SU-DHL-6 (cell line): ENCODE data around the gene ABCC12.

Experiments used
- H2AFZ ChIP-seq: fragments of 200-600 bp; sonication (generic); 2 replicates; pipeline ENCODE4 v1.6.1; 2014; ENCODE audit warnings: low read depth, mild to moderate bottlenecking, moderate library complexity, mixed read lengths, antibody characterized with exemption, low read length; ENCODE audit not compliant: severe bottlenecking
- H3F3A ChIP-seq: fragments of 200-600 bp; shearing (Covaris generic); 2 replicates; pipeline ENCODE4 v1.6.0; 2016; ENCODE audit warnings: antibody characterized with exemption, mild to moderate bottlenecking; ENCODE audit not compliant: insufficient read depth
- H3K27ac ChIP-seq: fragments of 200-600 bp; sonication (generic); 2 replicates; pipeline ENCODE4 v1.5.1; 2016; ENCODE audit warnings: low read depth, mild to moderate bottlenecking, low read length, moderate library complexity, mixed read lengths
- H3K27me3 ChIP-seq: fragments of 200-600 bp; sonication (generic), shearing (Covaris generic); 2 replicates; pipeline ENCODE4 v1.6.0; 2014; ENCODE audit warnings: mild to moderate bottlenecking, low read length
- H3K36me3 ChIP-seq: fragments of 200-600 bp; sonication (generic); 2 replicates; pipeline ENCODE4 v1.6.1; 2014; ENCODE audit warnings: mild to moderate bottlenecking, low read length, mixed read lengths
- H3K4me2 ChIP-seq: fragments of 300-600, 200-600 bp; shearing (Covaris generic), sonication (generic); 2 replicates; pipeline ENCODE4 v1.6.0; 2014; ENCODE audit warnings: low read length, low read depth, mild to moderate bottlenecking; ENCODE audit not compliant: poor library complexity, severe bottlenecking
- H3K4me3 ChIP-seq: fragments of 200-600 bp; sonication (generic); 2 replicates; pipeline ENCODE4 v1.5.1; 2014; ENCODE audit warnings: antibody characterized with exemption, low read length, mild to moderate bottlenecking, mixed read lengths; ENCODE audit not compliant: insufficient read depth, poor library complexity, severe bottlenecking
- H3K79me2 ChIP-seq: fragments of 200-600 bp; sonication (generic); 2 replicates; pipeline ENCODE4 v1.6.1; 2014; ENCODE audit warnings: mild to moderate bottlenecking, low read length, moderate library complexity; ENCODE audit not compliant: insufficient read depth
- H3K9ac ChIP-seq: fragments of 200-600 bp; sonication (generic); 2 replicates; pipeline ENCODE4 v1.7.0; 2014; ENCODE audit warnings: mild to moderate bottlenecking, low read length
- H3K9me2 ChIP-seq: fragments of 200-600 bp; sonication (generic); replicated peaks from 2 replicates; pipeline ENCODE4 v1.6.1; 2014; ENCODE audit warnings: low read length; ENCODE audit not compliant: insufficient read depth
- H3K9me3 ChIP-seq: fragments of 200-600 bp; sonication (generic); 2 replicates; pipeline ENCODE4 v1.6.1; 2014; ENCODE audit warnings: low read length, mixed read lengths; ENCODE audit not compliant: insufficient read depth
- H4K20me1 ChIP-seq: fragments of 200-600 bp; sonication (generic); 2 replicates; pipeline ENCODE4 v1.6.1; 2014; ENCODE audit warnings: low read depth, mild to moderate bottlenecking, antibody characterized with exemption, low read length, moderate library complexity, mixed read lengths
- CTCF ChIP-seq: fragments of 200-600 bp; sonication (generic); IDR thresholded peaks from one replicate; pipeline ENCODE4 v1.5.1; 2017; ENCODE audit warnings: antibody characterized with exemption, mild to moderate bottlenecking, low read length, moderate library complexity; ENCODE audit not compliant: insufficient read depth, poor library complexity, severe bottlenecking
- EZH2phosphoT487 ChIP-seq: fragments of 200-600 bp; sonication (generic), shearing (Covaris generic); conservative IDR thresholded peaks from 2 replicates; pipeline ENCODE4 v1.6.1; 2018; ENCODE audit warnings: mild to moderate bottlenecking, antibody characterized with exemption, low read length, moderate library complexity, mixed read lengths

Gene ABCC12

GRCh38 chr16:48123104-48123788, 32.5 kb downstream of the ABCC12 start:
- no peaks in the 10 kb centered on the region for H3K9me3 ChIP-seq

GRCh38 chr16:48121276-48121675, 34.5 kb downstream of the ABCC12 start:
- Histone ChIP-seq H4K20me1 (no peaks in the 10 kb centered on the region), H3K9ac (no peak overlapping the region), H3K4me2 (no peak overlapping the region), H3K9me2 (no peaks in the 10 kb centered on the region), H3K79me2 (no peaks in the 10 kb centered on the region), H3K27me3 (no peaks in the 10 kb centered on the region), H3K27ac (no peak overlapping the region), H3F3A (no peaks in the 10 kb centered on the region), H2AFZ (no peak overlapping the region), H3K9me3 (no peaks in the 10 kb centered on the region), H3K36me3 (no peaks in the 10 kb centered on the region), H3K4me3 (no peak overlapping the region)
- no peak for TF ChIP-seq EZH2phosphoT487
- TF ChIP-seq CTCF, result no peak

More at GRCh38 chr16:48123104-48123788, 32.5 kb downstream of the ABCC12 start:
- Histone ChIP-seq H3K4me3 (no peak overlapping the region), H3K9ac (no peak overlapping the region), H4K20me1 (no peaks in the 10 kb centered on the region), H3K4me2 (no peak overlapping the region), H3F3A (no peaks in the 10 kb centered on the region), H3K79me2 (no peaks in the 10 kb centered on the region), H2AFZ (no peak overlapping the region), H3K9me2 (no peaks in the 10 kb centered on the region), H3K27ac (no peak overlapping the region), H3K36me3 (no peaks in the 10 kb centered on the region), H3K27me3 (no peaks in the 10 kb centered on the region)
- TF ChIP-seq EZH2phosphoT487 (no peak), CTCF (no peak)

DNA sequence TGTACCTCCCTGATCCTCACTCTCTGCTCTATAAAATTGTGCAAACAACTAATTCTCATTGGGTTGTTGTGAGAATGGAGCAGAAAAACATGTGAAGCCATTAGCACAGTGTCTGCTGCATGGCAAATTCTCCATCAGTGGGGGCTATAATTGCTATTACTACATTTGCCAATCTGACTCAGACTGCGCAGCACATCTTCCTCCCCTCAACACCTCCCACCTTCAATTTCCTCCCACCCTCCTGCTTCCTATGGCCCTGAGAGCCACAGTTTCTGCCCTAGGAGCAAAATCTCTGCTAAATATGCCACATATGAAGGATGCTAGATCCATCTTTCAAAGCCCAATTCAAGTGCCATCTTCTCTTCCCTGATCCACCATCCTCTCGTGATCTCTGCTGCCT, 37.0 kb downstream of the ABCC12 start:
- Histone ChIP-seq H3K36me3 (no peaks in the 10 kb centered on the region), H3K27me3 (no peaks in the 10 kb centered on the region), H3F3A (no peaks in the 10 kb centered on the region), H3K4me3 (no peak overlapping the region), H3K79me2 (no peaks in the 10 kb centered on the region), H3K9me3 (no peaks in the 10 kb centered on the region), H3K9me2 (no peaks in the 10 kb centered on the region), H2AFZ (no peak overlapping the region), H3K27ac (no peak overlapping the region), H3K4me2 (no peak overlapping the region), H3K9ac (no peak overlapping the region), H4K20me1 (no peaks in the 10 kb centered on the region)
- TF ChIP-seq EZH2phosphoT487, result no peak
- TF ChIP-seq CTCF, result no peak
